PFSK-1 (cell line): ENCODE data around the gene NDUFS8.

ENCODE experiments used
- FOXP2 ChIP-seq: optimal IDR thresholded peaks from 2 replicates; pipeline ENCODE3; 2011; ENCODE audit warnings: borderline replicate concordance, control low read depth, inconsistent platforms; ENCODE audit not compliant: insufficient read depth; ENCODE audit errors: extremely low read length, extremely low read depth
- POLR2AphosphoS5 ChIP-seq: IDR thresholded peaks from 2 replicates; pipeline ENCODE4 v1.6.1; 2012; ENCODE audit warnings: low read depth, mild to moderate bottlenecking, control low read depth, low read length, moderate library complexity
- SIN3A ChIP-seq: IDR thresholded peaks from 2 replicates; pipeline ENCODE4 v1.6.1; 2012; ENCODE audit warnings: mild to moderate bottlenecking, low read length, moderate library complexity, borderline replicate concordance; ENCODE audit not compliant: insufficient read depth
- TAF1 ChIP-seq: IDR thresholded peaks from 2 replicates; pipeline ENCODE4 v1.6.1; 2012; ENCODE audit warnings: low read length, control low read depth, borderline replicate concordance; ENCODE audit not compliant: insufficient read depth
- TF ChIP-seq, protein P1 (sequence below), 2 experiments: IDR thresholded peaks; 2 replicates each; pipeline versions ENCODE4 v1.6.1 to v1.8.0; 2011 to 2012; ENCODE audit warnings: low read depth in 2 of 2, low read length in 2 of 2, control low read depth in 1 of 2, inconsistent platforms in 1 of 2, mild to moderate bottlenecking in 1 of 2, moderate library complexity in 1 of 2; ENCODE audit not compliant: insufficient read depth in 1 of 2

The NDUFS8 gene

DNA sequence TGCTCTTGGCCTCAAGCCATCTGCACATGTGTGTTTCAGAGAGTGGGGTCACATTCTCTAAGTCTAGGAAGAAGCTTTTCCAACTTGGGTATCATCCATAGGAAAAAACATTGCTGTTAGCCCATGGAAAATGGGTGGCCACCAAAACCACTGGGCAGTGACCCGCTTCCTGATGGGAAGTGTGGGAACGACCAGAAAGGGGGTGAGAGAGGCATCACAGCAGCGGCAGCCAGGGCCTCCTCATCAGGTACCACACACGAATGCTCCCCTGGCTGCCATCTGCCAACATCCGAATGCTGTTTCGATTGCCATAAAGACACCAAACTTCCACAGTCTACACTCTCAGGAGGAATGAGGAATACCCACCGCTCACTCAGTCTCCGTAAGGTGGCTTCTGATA lies 50.4 kb downstream of the NDUFS8 start:
- TF ChIP-seq POLR2AphosphoS5 (no peak), SIN3A (no peak), TAF1 (no peak), FOXP2 (no peak)
- TF ChIP-seq, protein P1, sequence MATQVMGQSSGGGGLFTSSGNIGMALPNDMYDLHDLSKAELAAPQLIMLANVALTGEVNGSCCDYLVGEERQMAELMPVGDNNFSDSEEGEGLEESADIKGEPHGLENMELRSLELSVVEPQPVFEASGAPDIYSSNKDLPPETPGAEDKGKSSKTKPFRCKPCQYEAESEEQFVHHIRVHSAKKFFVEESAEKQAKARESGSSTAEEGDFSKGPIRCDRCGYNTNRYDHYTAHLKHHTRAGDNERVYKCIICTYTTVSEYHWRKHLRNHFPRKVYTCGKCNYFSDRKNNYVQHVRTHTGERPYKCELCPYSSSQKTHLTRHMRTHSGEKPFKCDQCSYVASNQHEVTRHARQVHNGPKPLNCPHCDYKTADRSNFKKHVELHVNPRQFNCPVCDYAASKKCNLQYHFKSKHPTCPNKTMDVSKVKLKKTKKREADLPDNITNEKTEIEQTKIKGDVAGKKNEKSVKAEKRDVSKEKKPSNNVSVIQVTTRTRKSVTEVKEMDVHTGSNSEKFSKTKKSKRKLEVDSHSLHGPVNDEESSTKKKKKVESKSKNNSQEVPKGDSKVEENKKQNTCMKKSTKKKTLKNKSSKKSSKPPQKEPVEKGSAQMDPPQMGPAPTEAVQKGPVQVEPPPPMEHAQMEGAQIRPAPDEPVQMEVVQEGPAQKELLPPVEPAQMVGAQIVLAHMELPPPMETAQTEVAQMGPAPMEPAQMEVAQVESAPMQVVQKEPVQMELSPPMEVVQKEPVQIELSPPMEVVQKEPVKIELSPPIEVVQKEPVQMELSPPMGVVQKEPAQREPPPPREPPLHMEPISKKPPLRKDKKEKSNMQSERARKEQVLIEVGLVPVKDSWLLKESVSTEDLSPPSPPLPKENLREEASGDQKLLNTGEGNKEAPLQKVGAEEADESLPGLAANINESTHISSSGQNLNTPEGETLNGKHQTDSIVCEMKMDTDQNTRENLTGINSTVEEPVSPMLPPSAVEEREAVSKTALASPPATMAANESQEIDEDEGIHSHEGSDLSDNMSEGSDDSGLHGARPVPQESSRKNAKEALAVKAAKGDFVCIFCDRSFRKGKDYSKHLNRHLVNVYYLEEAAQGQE (IDR thresholded peaks at IDR 0.05; ENCODE audit: insufficient read depth in 1 of 2, low read depth in 2 of 2, low read length in 2 of 2) = no peak

DNA sequence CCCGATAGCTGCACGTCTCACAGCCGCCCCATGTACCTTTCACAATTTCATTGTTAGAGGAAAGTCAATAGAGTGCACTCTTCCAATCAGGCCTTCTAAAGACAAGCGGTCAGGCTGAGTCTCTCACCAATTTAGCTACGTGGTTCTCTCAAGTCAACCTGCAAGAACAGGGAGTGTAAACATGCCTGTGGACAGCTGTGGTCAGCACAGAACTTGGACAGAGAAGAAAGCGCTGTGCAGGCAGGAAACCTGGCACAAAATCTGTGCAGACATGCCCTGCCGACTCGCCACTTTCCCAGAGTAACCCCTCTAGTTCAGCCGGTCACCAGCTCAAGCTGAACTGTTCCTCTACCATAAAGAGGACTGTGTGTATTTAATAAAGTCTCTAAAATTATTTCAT lies 51.2 kb downstream of the NDUFS8 start:
- TF ChIP-seq, protein P1 (IDR thresholded peaks at IDR 0.05; ENCODE audit: insufficient read depth in 1 of 2, low read depth in 2 of 2, low read length in 2 of 2) = no peak
- TF ChIP-seq POLR2AphosphoS5 = no peak
- no peak for TF ChIP-seq SIN3A
- TF ChIP-seq TAF1 = no peak
- TF ChIP-seq FOXP2 = no peak

DNA sequence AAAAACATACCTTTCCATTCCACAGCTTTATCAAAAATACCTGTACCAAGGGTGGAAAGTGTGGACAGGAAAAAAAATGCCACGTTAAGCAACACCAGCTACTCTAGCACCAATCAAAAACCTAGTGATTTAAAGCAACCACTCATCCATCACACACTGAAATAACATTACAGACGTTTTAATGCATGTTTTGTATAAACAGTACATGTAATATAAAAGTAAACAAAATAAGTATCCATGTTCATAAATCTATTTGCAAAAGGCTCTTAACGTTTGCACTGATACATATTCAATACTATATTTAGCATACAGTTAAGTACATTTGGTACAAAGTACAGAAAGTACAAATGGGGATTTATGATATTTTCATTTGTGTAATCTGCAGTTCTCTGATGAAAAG lies 52.0 kb downstream of the NDUFS8 start:
- TF ChIP-seq FOXP2 (no peak), POLR2AphosphoS5 (no peak), SIN3A (no peak), TAF1 (no peak)
- TF ChIP-seq, protein P1 (IDR thresholded peaks at IDR 0.05; ENCODE audit: insufficient read depth in 1 of 2, low read depth in 2 of 2, low read length in 2 of 2) = no peak

DNA sequence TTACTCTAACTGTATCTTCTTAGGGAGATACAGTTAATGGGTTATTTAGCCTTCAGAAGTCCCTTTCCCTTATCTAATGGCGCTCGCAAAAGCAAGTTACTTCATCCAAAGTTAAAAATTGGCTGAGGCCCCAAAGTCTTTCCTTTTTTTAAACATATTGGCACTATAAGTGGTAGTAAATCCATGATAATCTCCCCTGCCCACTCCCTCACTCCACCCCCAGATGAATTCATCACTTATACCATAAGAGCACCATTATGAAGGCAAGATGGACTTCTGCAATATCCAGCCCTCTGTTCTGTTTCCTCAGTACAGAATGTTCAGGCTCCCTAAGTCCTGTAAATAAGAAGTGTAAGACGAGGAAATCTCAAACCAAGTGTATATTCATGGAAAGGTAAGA lies 53.0 kb downstream of the NDUFS8 start:
- TF ChIP-seq TAF1 = no peak
- TF ChIP-seq, protein P1 (IDR thresholded peaks at IDR 0.05; ENCODE audit: insufficient read depth in 1 of 2, low read depth in 2 of 2, low read length in 2 of 2) = no peak
- TF ChIP-seq FOXP2 = no peak
- TF ChIP-seq SIN3A = no peak
- no peak for TF ChIP-seq POLR2AphosphoS5
